SK-N-SH treated with all-trans-retinoic acid at 6 μM for 48 hours (cell line): Measurements from ENCODE around the gene PHGDH.

Source experiments
- ESRRG ChIP-seq: fragments of 250-450 bp; sonication (Bioruptor Pico); IDR thresholded peaks from 2 replicates; pipeline ENCODE4 v1.6.1; 2021; ENCODE audit warnings: mild to moderate bottlenecking
- GLIS3 ChIP-seq: fragments of 250-450 bp; sonication (Bioruptor Pico); IDR thresholded peaks from 2 replicates; pipeline ENCODE4 v1.5.0; 2020; ENCODE audit warnings: mild to moderate bottlenecking, moderate library complexity
- SNAI2 ChIP-seq: fragments of 250-450 bp; sonication (Bioruptor Pico); IDR thresholded peaks from 2 replicates; pipeline ENCODE4 v1.5.0; 2020; ENCODE audit warnings: mild to moderate bottlenecking, moderate library complexity
- ZC3H10 ChIP-seq: fragments of 250-450 bp; sonication (Bioruptor Pico); IDR thresholded peaks from 2 replicates; pipeline ENCODE4 v1.5.1; 2021; ENCODE audit warnings: mild to moderate bottlenecking, moderate library complexity
- TF ChIP-seq, protein P1 (sequence below): fragments of 250-450 bp; sonication (Bioruptor Pico); IDR thresholded peaks from 2 replicates; pipeline ENCODE4 v1.8.0; 2020; ENCODE audit warnings: mild to moderate bottlenecking, moderate library complexity, borderline replicate concordance
- TF ChIP-seq, protein P2 (sequence below): fragments of 250-450 bp; sonication (Bioruptor Pico); IDR thresholded peaks from 2 replicates; pipeline ENCODE4 v1.5.0; 2020; ENCODE audit warnings: mild to moderate bottlenecking, moderate library complexity
- TF ChIP-seq, protein P3 (sequence below): fragments of 250-450 bp; sonication (Bioruptor Pico); IDR thresholded peaks from 2 replicates; pipeline ENCODE4 v1.5.1; 2020; ENCODE audit warnings: low read depth, mild to moderate bottlenecking, moderate library complexity

DNA sequence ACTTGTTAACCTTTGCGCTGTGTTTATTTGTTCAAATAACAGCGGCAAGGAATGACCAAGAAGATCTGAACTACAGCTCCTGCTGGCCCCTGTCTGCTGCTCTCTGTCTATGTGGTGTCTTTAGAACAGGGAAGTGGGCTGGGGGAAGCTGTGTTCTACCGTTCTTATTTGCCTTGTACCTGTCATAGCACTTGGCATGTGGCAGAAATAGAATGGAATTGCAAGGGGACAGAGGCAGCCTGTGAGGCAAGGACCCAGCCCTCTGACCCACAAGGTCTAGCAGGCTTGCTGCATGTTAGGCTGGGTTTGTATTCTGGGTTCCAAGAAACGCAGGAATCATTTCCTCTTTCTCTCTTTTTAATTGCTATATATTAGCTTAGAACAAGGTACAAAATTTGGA lies 36.3 kb downstream of the PHGDH start:
- TF ChIP-seq, protein P1, sequence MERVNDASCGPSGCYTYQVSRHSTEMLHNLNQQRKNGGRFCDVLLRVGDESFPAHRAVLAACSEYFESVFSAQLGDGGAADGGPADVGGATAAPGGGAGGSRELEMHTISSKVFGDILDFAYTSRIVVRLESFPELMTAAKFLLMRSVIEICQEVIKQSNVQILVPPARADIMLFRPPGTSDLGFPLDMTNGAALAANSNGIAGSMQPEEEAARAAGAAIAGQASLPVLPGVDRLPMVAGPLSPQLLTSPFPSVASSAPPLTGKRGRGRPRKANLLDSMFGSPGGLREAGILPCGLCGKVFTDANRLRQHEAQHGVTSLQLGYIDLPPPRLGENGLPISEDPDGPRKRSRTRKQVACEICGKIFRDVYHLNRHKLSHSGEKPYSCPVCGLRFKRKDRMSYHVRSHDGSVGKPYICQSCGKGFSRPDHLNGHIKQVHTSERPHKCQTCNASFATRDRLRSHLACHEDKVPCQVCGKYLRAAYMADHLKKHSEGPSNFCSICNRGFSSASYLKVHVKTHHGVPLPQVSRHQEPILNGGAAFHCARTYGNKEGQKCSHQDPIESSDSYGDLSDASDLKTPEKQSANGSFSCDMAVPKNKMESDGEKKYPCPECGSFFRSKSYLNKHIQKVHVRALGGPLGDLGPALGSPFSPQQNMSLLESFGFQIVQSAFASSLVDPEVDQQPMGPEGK (CRISPR knock-in tag) = no peak
- TF ChIP-seq ZC3H10 (CRISPR knock-in tag) (no peak), GLIS3 (CRISPR knock-in tag) (no peak), SNAI2 (CRISPR knock-in tag) (no peak), ESRRG (CRISPR knock-in tag) (no peak)
- TF ChIP-seq, protein P2, sequence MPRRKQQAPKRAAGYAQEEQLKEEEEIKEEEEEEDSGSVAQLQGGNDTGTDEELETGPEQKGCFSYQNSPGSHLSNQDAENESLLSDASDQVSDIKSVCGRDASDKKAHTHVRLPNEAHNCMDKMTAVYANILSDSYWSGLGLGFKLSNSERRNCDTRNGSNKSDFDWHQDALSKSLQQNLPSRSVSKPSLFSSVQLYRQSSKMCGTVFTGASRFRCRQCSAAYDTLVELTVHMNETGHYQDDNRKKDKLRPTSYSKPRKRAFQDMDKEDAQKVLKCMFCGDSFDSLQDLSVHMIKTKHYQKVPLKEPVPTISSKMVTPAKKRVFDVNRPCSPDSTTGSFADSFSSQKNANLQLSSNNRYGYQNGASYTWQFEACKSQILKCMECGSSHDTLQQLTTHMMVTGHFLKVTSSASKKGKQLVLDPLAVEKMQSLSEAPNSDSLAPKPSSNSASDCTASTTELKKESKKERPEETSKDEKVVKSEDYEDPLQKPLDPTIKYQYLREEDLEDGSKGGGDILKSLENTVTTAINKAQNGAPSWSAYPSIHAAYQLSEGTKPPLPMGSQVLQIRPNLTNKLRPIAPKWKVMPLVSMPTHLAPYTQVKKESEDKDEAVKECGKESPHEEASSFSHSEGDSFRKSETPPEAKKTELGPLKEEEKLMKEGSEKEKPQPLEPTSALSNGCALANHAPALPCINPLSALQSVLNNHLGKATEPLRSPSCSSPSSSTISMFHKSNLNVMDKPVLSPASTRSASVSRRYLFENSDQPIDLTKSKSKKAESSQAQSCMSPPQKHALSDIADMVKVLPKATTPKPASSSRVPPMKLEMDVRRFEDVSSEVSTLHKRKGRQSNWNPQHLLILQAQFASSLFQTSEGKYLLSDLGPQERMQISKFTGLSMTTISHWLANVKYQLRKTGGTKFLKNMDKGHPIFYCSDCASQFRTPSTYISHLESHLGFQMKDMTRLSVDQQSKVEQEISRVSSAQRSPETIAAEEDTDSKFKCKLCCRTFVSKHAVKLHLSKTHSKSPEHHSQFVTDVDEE (CRISPR knock-in tag) = no peak
- TF ChIP-seq, protein P3, sequence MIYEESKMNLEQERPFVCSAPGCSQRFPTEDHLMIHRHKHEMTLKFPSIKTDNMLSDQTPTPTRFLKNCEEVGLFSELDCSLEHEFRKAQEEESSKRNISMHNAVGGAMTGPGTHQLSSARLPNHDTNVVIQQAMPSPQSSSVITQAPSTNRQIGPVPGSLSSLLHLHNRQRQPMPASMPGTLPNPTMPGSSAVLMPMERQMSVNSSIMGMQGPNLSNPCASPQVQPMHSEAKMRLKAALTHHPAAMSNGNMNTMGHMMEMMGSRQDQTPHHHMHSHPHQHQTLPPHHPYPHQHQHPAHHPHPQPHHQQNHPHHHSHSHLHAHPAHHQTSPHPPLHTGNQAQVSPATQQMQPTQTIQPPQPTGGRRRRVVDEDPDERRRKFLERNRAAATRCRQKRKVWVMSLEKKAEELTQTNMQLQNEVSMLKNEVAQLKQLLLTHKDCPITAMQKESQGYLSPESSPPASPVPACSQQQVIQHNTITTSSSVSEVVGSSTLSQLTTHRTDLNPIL (CRISPR knock-in tag) = no peak
